WERI-Rb-1 (cell line): ENCODE data around the gene NDST3.

Experiments
- DNase-seq: peaks from one replicate; pipeline ENCODE4 v3.0.0-alpha.2; 2020
- H3K27ac ChIP-seq: fragments of 250-450 bp; sonication (Bioruptor Pico); 2 replicates; pipeline ENCODE4 v1.5.1; 2020; ENCODE audit warnings: mild to moderate bottlenecking, moderate library complexity
- H3K27me3 ChIP-seq: fragments of 250-450 bp; sonication (Bioruptor Pico); 2 replicates; pipeline ENCODE4 v1.5.1; 2021; ENCODE audit warnings: mild to moderate bottlenecking, low read depth, moderate library complexity; ENCODE audit not compliant: insufficient read depth, severe bottlenecking
- H3K36me3 ChIP-seq: fragments of 250-450 bp; sonication (Bioruptor Pico); 2 replicates; pipeline ENCODE4 v1.5.1; 2020; ENCODE audit warnings: mild to moderate bottlenecking, moderate library complexity
- H3K4me3 ChIP-seq: 2 replicates; pipeline ENCODE4 v1.5.1; 2011; ENCODE audit warnings: low read depth, mild to moderate bottlenecking, control low read depth, low read length
- H3K9me3 ChIP-seq: fragments of 250-450 bp; sonication (Bioruptor Pico); 2 replicates; pipeline ENCODE4 v1.5.1; 2021; ENCODE audit warnings: mild to moderate bottlenecking, moderate library complexity; ENCODE audit not compliant: severe bottlenecking
- TF ChIP-seq, protein P1 (sequence below): IDR thresholded peaks from 2 replicates; pipeline ENCODE4 v1.5.1; 2011; ENCODE audit warnings: low read depth, mild to moderate bottlenecking, control low read depth, inconsistent platforms, low read length

The NDST3 gene

GRCh38 chr4:118034053-118034785 lies at the start of gene NDST3:
Gene NDST3 (plus strand): TSS chr4:118034486. CDS start chr4:118053911, 19,425 bp downstream.
- Histone ChIP-seq H3K9me3 (no peaks in the 10 kb centered on the region), H3K27ac (no peak within 1 kb of the TSS), H3K36me3 (no peaks in the 10 kb centered on the region), H3K27me3 (no peaks in the 10 kb centered on the region), H3K4me3 (peak within 1 kb of the TSS; percentile 61)
- TF ChIP-seq, protein P1, sequence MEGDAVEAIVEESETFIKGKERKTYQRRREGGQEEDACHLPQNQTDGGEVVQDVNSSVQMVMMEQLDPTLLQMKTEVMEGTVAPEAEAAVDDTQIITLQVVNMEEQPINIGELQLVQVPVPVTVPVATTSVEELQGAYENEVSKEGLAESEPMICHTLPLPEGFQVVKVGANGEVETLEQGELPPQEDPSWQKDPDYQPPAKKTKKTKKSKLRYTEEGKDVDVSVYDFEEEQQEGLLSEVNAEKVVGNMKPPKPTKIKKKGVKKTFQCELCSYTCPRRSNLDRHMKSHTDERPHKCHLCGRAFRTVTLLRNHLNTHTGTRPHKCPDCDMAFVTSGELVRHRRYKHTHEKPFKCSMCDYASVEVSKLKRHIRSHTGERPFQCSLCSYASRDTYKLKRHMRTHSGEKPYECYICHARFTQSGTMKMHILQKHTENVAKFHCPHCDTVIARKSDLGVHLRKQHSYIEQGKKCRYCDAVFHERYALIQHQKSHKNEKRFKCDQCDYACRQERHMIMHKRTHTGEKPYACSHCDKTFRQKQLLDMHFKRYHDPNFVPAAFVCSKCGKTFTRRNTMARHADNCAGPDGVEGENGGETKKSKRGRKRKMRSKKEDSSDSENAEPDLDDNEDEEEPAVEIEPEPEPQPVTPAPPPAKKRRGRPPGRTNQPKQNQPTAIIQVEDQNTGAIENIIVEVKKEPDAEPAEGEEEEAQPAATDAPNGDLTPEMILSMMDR, result peak; percentile 86
- DNase-seq, result peak; percentile 90

DNA sequence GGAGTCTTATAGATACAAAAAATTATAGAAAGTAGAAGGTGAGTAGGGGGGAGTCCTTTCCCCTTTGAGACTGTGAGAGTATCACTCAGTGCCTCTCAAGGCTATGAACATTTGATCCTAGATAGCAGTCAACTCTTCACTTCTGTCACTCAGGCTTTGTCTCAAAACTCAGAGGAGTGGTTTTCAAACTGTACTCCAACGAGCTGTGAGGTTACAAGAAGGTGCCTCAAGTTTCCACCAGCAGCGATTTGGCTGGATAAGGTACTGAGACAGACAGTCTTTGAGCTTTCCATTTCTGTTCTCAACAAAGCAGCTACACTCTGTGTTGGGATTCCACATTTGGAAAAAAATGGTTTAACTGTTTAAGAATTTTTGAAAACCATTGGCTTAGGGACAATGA lies 48.0 kb upstream of the NDST3 start:
- no peaks in the 10 kb centered on the region for H3K9me3 ChIP-seq
- TF ChIP-seq, protein P1, result no peak
- no peak overlapping the region for H3K4me3 ChIP-seq
- no peaks in the 10 kb centered on the region for H3K36me3 ChIP-seq
- H3K27me3 ChIP-seq, result no peaks in the 10 kb centered on the region
- DNase-seq, result no peak
- no peak overlapping the region for H3K27ac ChIP-seq

DNA sequence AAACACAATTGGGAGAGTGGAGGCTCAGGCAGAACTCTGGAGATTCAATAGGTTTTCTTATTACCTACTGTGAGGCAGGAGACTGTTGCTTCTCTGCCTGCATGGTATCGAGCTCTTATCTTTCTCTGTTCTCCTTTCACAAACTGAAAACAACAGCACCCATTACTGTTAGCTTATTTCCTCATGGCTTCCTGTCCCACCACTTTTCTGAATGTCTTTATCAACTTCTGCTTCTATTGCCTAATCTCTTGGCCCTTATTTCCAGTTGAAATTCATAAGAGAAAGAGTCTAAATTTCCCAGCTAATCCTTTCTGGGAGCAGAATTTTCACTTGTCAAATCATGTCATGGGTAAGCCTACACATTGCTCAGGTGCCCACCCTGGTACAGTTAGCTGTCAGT lies 46.8 kb upstream of the NDST3 start:
- H3K9me3 ChIP-seq, result no peaks in the 10 kb centered on the region
- no peaks in the 10 kb centered on the region for H3K27me3 ChIP-seq
- no peak for DNase-seq
- no peak overlapping the region for H3K4me3 ChIP-seq
- H3K36me3 ChIP-seq, result no peaks in the 10 kb centered on the region
- TF ChIP-seq, protein P1, result no peak
- no peak overlapping the region for H3K27ac ChIP-seq

DNA sequence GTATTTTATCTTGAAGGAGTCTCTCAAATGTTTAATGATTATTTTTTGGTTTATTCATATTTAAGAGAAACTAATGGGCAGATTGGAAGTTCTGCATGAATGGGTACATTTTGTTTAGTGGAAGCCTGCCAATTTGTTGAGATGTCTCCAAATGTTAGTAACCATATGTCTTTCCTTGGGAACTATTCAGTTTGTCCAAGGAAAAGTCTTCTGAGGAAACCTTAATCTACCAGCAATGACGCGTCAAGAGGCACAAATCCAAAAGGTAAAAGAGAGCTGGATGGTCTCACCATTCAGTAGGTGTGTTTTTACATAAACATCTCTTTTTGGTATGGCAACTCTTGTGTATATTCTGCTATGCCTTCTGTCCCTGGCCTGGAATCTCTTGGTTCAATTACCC lies 37.4 kb upstream of the NDST3 start:
- no peak for DNase-seq
- H3K9me3 ChIP-seq, result no peaks in the 10 kb centered on the region
- TF ChIP-seq, protein P1, result no peak

GRCh38 chr4:118004088-118004487 lies 30.2 kb upstream of the NDST3 start:
- no peaks in the 10 kb centered on the region for H3K36me3 ChIP-seq
- H3K27me3 ChIP-seq, result no peaks in the 10 kb centered on the region
- H3K9me3 ChIP-seq, result no peaks in the 10 kb centered on the region
- no peak for DNase-seq
- H3K27ac ChIP-seq, result no peak overlapping the region
- TF ChIP-seq, protein P1, result no peak
- no peak overlapping the region for H3K4me3 ChIP-seq

More for the DNA sequence above, 37.4 kb upstream of the NDST3 start:
- no peak overlapping the region for H3K27ac ChIP-seq
- no peak overlapping the region for H3K4me3 ChIP-seq
- no peaks in the 10 kb centered on the region for H3K36me3 ChIP-seq
- no peaks in the 10 kb centered on the region for H3K27me3 ChIP-seq

DNA sequence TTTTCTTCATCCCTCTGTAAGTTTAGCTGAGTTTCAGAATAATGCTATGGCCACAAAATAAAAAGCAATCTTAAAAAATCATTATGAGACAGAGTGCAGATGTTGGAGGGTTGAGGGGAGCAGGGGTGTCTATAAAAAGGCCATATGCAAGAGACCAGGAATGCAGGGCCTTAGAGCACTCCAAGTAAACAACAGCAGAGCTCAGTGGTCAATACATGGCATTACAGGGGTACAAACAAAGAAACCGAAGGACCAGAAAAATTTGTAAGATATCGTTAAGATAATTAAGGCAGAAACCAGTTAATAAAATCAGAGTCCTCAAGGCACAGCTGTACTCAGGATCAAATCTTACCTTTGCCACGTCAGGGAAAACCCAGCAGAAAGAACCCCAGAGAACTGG lies 28.4 kb upstream of the NDST3 start:
- Histone ChIP-seq H3K36me3 (no peaks in the 10 kb centered on the region), H3K27ac (no peak overlapping the region), H3K27me3 (no peaks in the 10 kb centered on the region), H3K4me3 (no peak overlapping the region), H3K9me3 (no peaks in the 10 kb centered on the region)
- no peak for DNase-seq
- TF ChIP-seq, protein P1, result peak; percentile 46; the same call in 1 of the 2 replicates
